ENCODE measurements around the gene ADIPOR2.
A peak's percentile ranks its signal among the peaks of the same experiment; 100 is the strongest.

The ADIPOR2 gene

GRCh38 chr12:1803736-1804135, 112.9 kb downstream of the ADIPOR2 start:
- TF ChIP-seq POLR2A (IDR thresholded peaks at IDR 0.05; ENCODE audit: low read depth, low read length): no peak
- DNase-seq (ENCODE audit: insufficient read length, low spot score): no peak
- FAIRE-seq: no peak

- DNase-seq (ENCODE audit: insufficient read length, low spot score) (peak; percentile 96), FAIRE-seq (peak; percentile 57)
- TF ChIP-seq POLR2A (IDR thresholded peaks at IDR 0.05; ENCODE audit: low read depth, low read length): no peak
Measured at GRCh38 chr12:1804545-1805332, 113.9 kb downstream of the ADIPOR2 start.

- FAIRE-seq: no peak
- DNase-seq (ENCODE audit: insufficient read length, low spot score): no peak
- no peak for TF ChIP-seq POLR2A (IDR thresholded peaks at IDR 0.05; ENCODE audit: low read depth, low read length)
Measured at GRCh38 chr12:1805441-1806081, 114.7 kb downstream of the ADIPOR2 start.

GRCh38 chr12:1806301-1807086, 115.6 kb downstream of the ADIPOR2 start:
- FAIRE-seq: no peak
- TF ChIP-seq POLR2A (IDR thresholded peaks at IDR 0.05; ENCODE audit: low read depth, low read length): no peak
- no peak for DNase-seq (ENCODE audit: insufficient read length, low spot score)

GRCh38 chr12:1807087-1807860, 116.4 kb downstream of the ADIPOR2 start:
- no peak for TF ChIP-seq POLR2A (IDR thresholded peaks at IDR 0.05; ENCODE audit: low read depth, low read length)
- FAIRE-seq (no peak), DNase-seq (ENCODE audit: insufficient read length, low spot score) (no peak)

GRCh38 chr12:1808036-1808797, 117.3 kb downstream of the ADIPOR2 start:
- DNase-seq (ENCODE audit: insufficient read length, low spot score): no peak
- no peak for TF ChIP-seq POLR2A (IDR thresholded peaks at IDR 0.05; ENCODE audit: low read depth, low read length)
- no peak for FAIRE-seq

- DNase-seq (ENCODE audit: insufficient read length, low spot score) (no peak), FAIRE-seq (no peak)
- no peak for TF ChIP-seq POLR2A (IDR thresholded peaks at IDR 0.05; ENCODE audit: low read depth, low read length)
Measured at GRCh38 chr12:1808798-1809480, 118.1 kb downstream of the ADIPOR2 start.

- DNase-seq (ENCODE audit: insufficient read length, low spot score) (no peak), FAIRE-seq (no peak)
- TF ChIP-seq POLR2A (IDR thresholded peaks at IDR 0.05; ENCODE audit: low read depth, low read length): no peak
Measured at GRCh38 chr12:1809591-1810190, 118.8 kb downstream of the ADIPOR2 start.

GRCh38 chr12:1810201-1810930, 119.5 kb downstream of the ADIPOR2 start:
- DNase-seq (ENCODE audit: insufficient read length, low spot score): no peak
- TF ChIP-seq POLR2A (IDR thresholded peaks at IDR 0.05; ENCODE audit: low read depth, low read length): no peak
- no peak for FAIRE-seq

- DNase-seq (ENCODE audit: insufficient read length, low spot score): no peak
- TF ChIP-seq POLR2A (IDR thresholded peaks at IDR 0.05; ENCODE audit: low read depth, low read length): no peak
- no peak for FAIRE-seq
Measured at GRCh38 chr12:1810931-1811280, 120.0 kb downstream of the ADIPOR2 start.

- TF ChIP-seq POLR2A (IDR thresholded peaks at IDR 0.05; ENCODE audit: low read depth, low read length): no peak
- DNase-seq (ENCODE audit: insufficient read length, low spot score): no peak
- FAIRE-seq: no peak
Measured at GRCh38 chr12:1811281-1811947, 120.5 kb downstream of the ADIPOR2 start.
